Smooth muscle cell of the brain vasculature (primary cell): ENCODE data around the gene AP4M1.

Source experiments
- DNase-seq: peaks from one replicate; pipeline ENCODE4 v3.0.0-alpha.2; 2012; ENCODE audit warnings: low read depth, low spot score

The AP4M1 gene

GRCh38 chr7:100085515-100085914 lies 15.9 kb upstream of the AP4M1 start:
- no peak for DNase-seq

GRCh38 chr7:100087055-100087750 lies 14.2 kb upstream of the AP4M1 start:
- no peak for DNase-seq

GRCh38 chr7:100088095-100088620 lies 13.3 kb upstream of the AP4M1 start:
- no peak for DNase-seq

- no peak for DNase-seq
Observed at GRCh38 chr7:100088621-100089457, 12.6 kb upstream of the AP4M1 start, which contains the start of gene COPS6. Gene COPS6 (plus strand): TSS chr7:100088969. CDS start chr7:100088991, 22 bp downstream.

- no peak for DNase-seq
Observed at GRCh38 chr7:100089458-100090196, 11.8 kb upstream of the AP4M1 start.

- no peak for DNase-seq
Observed at GRCh38 chr7:100090527-100091410, 10.7 kb upstream of the AP4M1 start.

GRCh38 chr7:100091411-100092181 lies 9.8 kb upstream of the AP4M1 start:
- no peak for DNase-seq

GRCh38 chr7:100093054-100093453 lies 8.4 kb upstream of the AP4M1 start:
- DNase-seq = no peak

GRCh38 chr7:100093498-100093897 lies 7.9 kb upstream of the AP4M1 start:
- no peak for DNase-seq

GRCh38 chr7:100093925-100094486 lies 7.4 kb upstream of the AP4M1 start:
- no peak for DNase-seq

- no peak for DNase-seq
Observed at GRCh38 chr7:100095289-100095688, 6.2 kb upstream of the AP4M1 start.

GRCh38 chr7:100095704-100096103 lies 5.7 kb upstream of the AP4M1 start:
- DNase-seq = no peak

- no peak for DNase-seq
Observed at GRCh38 chr7:100098913-100099312, 2.5 kb upstream of the AP4M1 start.

- DNase-seq = no peak
Observed at GRCh38 chr7:100099452-100099851, 2.0 kb upstream of the AP4M1 start.

GRCh38 chr7:100100420-100101015 lies 925 bp upstream of the AP4M1 start:
- peak; percentile 92 for DNase-seq

- no peak for DNase-seq
Observed at GRCh38 chr7:100102950-100103840, 1.8 kb downstream of the AP4M1 start.

- DNase-seq = no peak
Observed at GRCh38 chr7:100105534-100105933, 4.1 kb downstream of the AP4M1 start.

- no peak for DNase-seq
Observed at GRCh38 chr7:100106633-100107032, 5.2 kb downstream of the AP4M1 start.
